PC-3 (cell line): ENCODE results near the gene LRRFIP2. TPM values are rescaled to one million over a fixed set of nuclear protein-coding genes. Genes with fewer than 3 reads are reported as not detected.

Experiments
- ATAC-seq: fragments of 200-7000 bp; cut with Tn5 transposase; 2 replicates; pipeline ENCODE4 v1.9.1; 2020; ENCODE audit warnings: mild to moderate bottlenecking, moderate library complexity
- BruUV-seq: library from RNA; stranded (reverse); fragments of 400-500 nt; replicated peaks from 2 replicates; lab custom pipeline; 2021; lab: Mats Ljungman, UMichigan
- CTCF ChIA-PET: fragments of 300-600 bp; sonication (Branson Sonifier 250); formaldehyde crosslinking; loops from one replicate; lab custom pipeline; 2022; ENCODE audit warnings: antibody characterized with exemption; lab: Charles Lee
- POLR2A ChIA-PET: fragments of 300-600 bp; sonication (Branson Sonifier 250); formaldehyde crosslinking; loops from one replicate; lab custom pipeline; 2022; ENCODE audit warnings: antibody characterized with exemption; ENCODE audit not compliant: unreplicated experiment; lab: Charles Lee
- DNase-seq: peaks from one replicate; pipeline ENCODE4 v3.0.0-alpha.2; 2015
- H2AFZ ChIP-seq: fragments of 300-600 bp; sonication (generic); 2 replicates; pipeline ENCODE4 v1.6.0; 2016; ENCODE audit warnings: antibody characterized with exemption, low read length
- H3F3A ChIP-seq: fragments of 300-600 bp; sonication (generic); one replicate; pipeline ENCODE4 v1.6.0; 2017; ENCODE audit warnings: antibody characterized with exemption, low read length, control low read depth, mild to moderate bottlenecking; ENCODE audit not compliant: unreplicated experiment
- H3K27ac ChIP-seq: fragments of 300-600 bp; sonication (generic); 2 replicates; pipeline ENCODE4 v1.5.1; 2016; ENCODE audit warnings: mild to moderate bottlenecking, low read length
- H3K27me3 ChIP-seq: fragments of 300-600 bp; sonication (generic); 2 replicates; pipeline ENCODE4 v1.6.1; 2016; ENCODE audit warnings: low read length, mixed read lengths
- H3K36me3 ChIP-seq: fragments of 300-600 bp; sonication (generic); 2 replicates; pipeline ENCODE4 v1.6.1; 2016; ENCODE audit warnings: low read depth, mixed run types, low read length, mixed read lengths
- H3K4me1 ChIP-seq: fragments of 300-600 bp; sonication (generic); 2 replicates; pipeline ENCODE4 v1.5.1; 2016; ENCODE audit warnings: low read length; ENCODE audit not compliant: insufficient read depth
- H3K4me2 ChIP-seq: fragments of 300-600 bp; sonication (generic); 2 replicates; pipeline ENCODE4 v1.6.0; 2016; ENCODE audit warnings: low read length
- H3K4me3 ChIP-seq: fragments of 300-600 bp; sonication (generic); 2 replicates; pipeline ENCODE4 v1.5.1; 2016; ENCODE audit warnings: mild to moderate bottlenecking, low read length, mixed read lengths
- H3K79me2 ChIP-seq: fragments of 300-600 bp; sonication (generic); 2 replicates; pipeline ENCODE4 v1.6.1; 2017; ENCODE audit warnings: low read length, mixed read lengths
- H3K9ac ChIP-seq: fragments of 300-600 bp; sonication (generic); 2 replicates; pipeline ENCODE4 v1.6.0; 2016; ENCODE audit warnings: mild to moderate bottlenecking, low read length
- H3K9me2 ChIP-seq: fragments of 300-600 bp; sonication (generic); replicated peaks from 2 replicates; pipeline ENCODE4 v1.6.1; 2016; ENCODE audit warnings: mixed run types, low read length, mixed read lengths
- H3K9me3 ChIP-seq: fragments of 300-600 bp; sonication (generic); 2 replicates; pipeline ENCODE4 v1.6.1; 2016; ENCODE audit warnings: low read length, mixed read lengths
- H4K20me1 ChIP-seq: fragments of 300-600 bp; sonication (generic); 2 replicates; pipeline ENCODE4 v1.6.1; 2016; ENCODE audit warnings: low read length, mixed read lengths
- CTCF ChIP-seq: fragments of 300-600 bp; sonication (generic); conservative IDR thresholded peaks from 2 replicates; pipeline ENCODE4 v1.5.1; 2017; ENCODE audit warnings: antibody characterized with exemption, low read depth, mild to moderate bottlenecking, low read length
- EZH2 ChIP-seq: fragments of 300-600 bp; sonication (generic); IDR thresholded peaks from one replicate; pipeline ENCODE4 v1.6.1; 2017; ENCODE audit warnings: antibody characterized with exemption, mild to moderate bottlenecking, low read length; ENCODE audit not compliant: unreplicated experiment
- EZH2phosphoT487 ChIP-seq: fragments of 300-600 bp; sonication (generic); IDR thresholded peaks from 2 replicates; pipeline ENCODE4 v1.6.1; 2018; ENCODE audit warnings: mild to moderate bottlenecking, antibody characterized with exemption, low read length, borderline replicate concordance
- intact Hi-C: fragments of 100-400 bp; cut with micrococcal nuclease; formaldehyde crosslinking; loops from 2 replicates; pipeline ENCODE4 v1.9.0; 2023
- total RNA-seq: library from RNA; depleted of rRNA; stranded (reverse); fragments of >200 nt; gene quantifications from 2 replicates; pipeline ENCODE4 v1.2.3, GENCODE V29; 2014; rRNA removed

LRRFIP2 gene
- total RNA-seq, 1 experiment from 2014 or later = 54.7 TPM

DNA sequence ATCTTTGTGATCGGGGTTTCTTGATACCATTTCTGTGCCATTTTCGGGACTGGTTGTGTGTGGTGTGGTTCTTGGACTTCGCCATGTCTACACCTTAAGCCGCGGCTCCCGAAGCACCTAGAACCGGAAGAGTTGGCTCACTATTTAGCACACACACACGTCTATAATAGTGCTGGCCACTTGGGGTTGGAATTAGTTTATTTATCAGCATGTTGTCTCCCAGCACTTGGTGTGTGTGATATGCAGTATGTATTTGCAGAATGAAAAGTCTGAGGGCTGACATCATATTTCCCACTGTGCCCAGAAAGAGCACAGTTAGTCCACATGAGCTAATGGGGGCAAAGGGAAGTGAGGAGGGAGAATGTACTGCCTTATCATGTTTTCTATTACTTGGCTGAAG lies 157.5 kb downstream of the LRRFIP2 start:
- intact Hi-C loops = no loop called here
- DNase-seq (no peak), ATAC-seq (no peak)
- H4K20me1 ChIP-seq = no peaks in the 10 kb centered on the region
- no peaks in the 10 kb centered on the region for H3K79me2 ChIP-seq
- H3K4me1 ChIP-seq = no peaks in the 10 kb centered on the region
- TF ChIP-seq EZH2phosphoT487 (no peak), EZH2 (no peak), CTCF (no peak)
- H3F3A ChIP-seq = no peaks in the 10 kb centered on the region
- H3K27me3 ChIP-seq = no peaks in the 10 kb centered on the region
- no peak overlapping the region for H3K4me2 ChIP-seq
- ChIA-PET CTCF (no interaction called here), POLR2A (no interaction called here)
- no TSS peak for BruUV-seq
- no peak overlapping the region for H3K9ac ChIP-seq
- H2AFZ ChIP-seq = no peak overlapping the region
- H3K9me3 ChIP-seq = no peaks in the 10 kb centered on the region
- H3K27ac ChIP-seq = no peak overlapping the region
- no peak overlapping the region for H3K4me3 ChIP-seq
- H3K9me2 ChIP-seq = no peaks in the 10 kb centered on the region
- peaks cover 58% of the 10 kb centered on the region for H3K36me3 ChIP-seq

- intact Hi-C loops = no loop called here
- CTCF ChIA-PET = no interaction called here
- Histone ChIP-seq H4K20me1 (no peaks in the 10 kb centered on the region), H3K9me2 (no peaks in the 10 kb centered on the region), H3K4me3 (no peak overlapping the region), H3K9me3 (no peaks in the 10 kb centered on the region), H2AFZ (no peak overlapping the region), H3K9ac (no peak overlapping the region), H3F3A (no peaks in the 10 kb centered on the region), H3K4me2 (no peak overlapping the region), H3K27ac (no peak overlapping the region), H3K27me3 (no peaks in the 10 kb centered on the region), H3K36me3 (peaks cover 50% of the 10 kb centered on the region), H3K79me2 (no peaks in the 10 kb centered on the region), H3K4me1 (no peaks in the 10 kb centered on the region)
- TF ChIP-seq EZH2phosphoT487 = no peak
- DNase-seq = no peak
- POLR2A ChIA-PET = interaction anchor here (0.6 kb wide), 1 partner anchor 9 kb away, joined by 4 read pairs; no protein-coding TSS in a partner anchor
- ATAC-seq = no peak
- BruUV-seq = no TSS peak
These were observed 158.7 kb downstream of the LRRFIP2 start for GRCh38 chr3:37015642-37016041.

DNA sequence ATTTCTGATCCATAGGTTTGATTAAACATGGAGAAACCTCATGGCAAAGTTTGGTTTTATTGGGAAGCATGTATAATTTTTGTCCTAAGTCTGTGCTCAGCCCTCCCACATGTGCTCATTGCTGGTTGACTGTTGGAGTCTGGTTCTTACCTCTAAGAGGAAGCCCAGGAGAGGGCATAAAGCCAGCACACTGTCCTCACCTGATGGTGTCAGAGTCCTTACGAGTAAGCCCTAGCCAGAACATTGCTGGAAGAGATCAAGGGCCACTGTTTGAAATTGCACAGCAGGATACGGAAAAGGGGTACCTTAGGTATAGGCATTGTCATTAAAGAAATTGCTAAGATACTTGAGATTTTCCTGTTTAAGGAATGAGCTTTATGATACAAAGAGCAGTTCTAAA lies 159.8 kb downstream of the LRRFIP2 start:
- Histone ChIP-seq H3K4me2 (no peak overlapping the region), H3K9me2 (no peaks in the 10 kb centered on the region), H2AFZ (no peak overlapping the region), H4K20me1 (no peaks in the 10 kb centered on the region), H3K4me3 (no peak overlapping the region), H3K4me1 (no peaks in the 10 kb centered on the region), H3K27me3 (no peaks in the 10 kb centered on the region), H3K9me3 (no peaks in the 10 kb centered on the region), H3F3A (no peaks in the 10 kb centered on the region), H3K27ac (no peak overlapping the region), H3K9ac (no peak overlapping the region), H3K36me3 (peaks cover 42% of the 10 kb centered on the region), H3K79me2 (no peaks in the 10 kb centered on the region)
- ATAC-seq (no peak), DNase-seq (no peak)
- CTCF ChIA-PET = no interaction called here
- intact Hi-C loops = no loop called here
- POLR2A ChIA-PET = no interaction called here
- TSS peak; percentile 3 for BruUV-seq
- no peak for TF ChIP-seq EZH2phosphoT487
- TF ChIP-seq EZH2 = no peak
- no peak for TF ChIP-seq CTCF

Other genes with a start within 250 kb of the LRRFIP2 start
- gene TRANK1, start 229.5 kb downstream of the LRRFIP2 start, total RNA-seq = 0.58 and 2.4 TPM in 2 replicates
- 6.5 and 7.8 TPM in 2 replicates for gene EPM2AIP1, start 181.5 kb downstream of the LRRFIP2 start, total RNA-seq
- 55.8 and 79.7 TPM in 2 replicates for gene MLH1, start 181.1 kb downstream of the LRRFIP2 start, total RNA-seq
- gene GOLGA4, start 68.7 kb upstream of the LRRFIP2 start, total RNA-seq = 55.9 and 66.1 TPM in 2 replicates